SU-DHL-6 (cell line): ENCODE results near the gene CEP63.

Source experiments
- CTCF ChIP-seq: fragments of 200-600 bp; sonication (generic); IDR thresholded peaks from one replicate; pipeline ENCODE4 v1.5.1; 2017; ENCODE audit warnings: antibody characterized with exemption, mild to moderate bottlenecking, low read length, moderate library complexity; ENCODE audit not compliant: insufficient read depth, poor library complexity, severe bottlenecking
- EZH2phosphoT487 ChIP-seq: fragments of 200-600 bp; sonication (generic), shearing (Covaris generic); conservative IDR thresholded peaks from 2 replicates; pipeline ENCODE4 v1.6.1; 2018; ENCODE audit warnings: mild to moderate bottlenecking, antibody characterized with exemption, low read length, moderate library complexity, mixed read lengths

- TF ChIP-seq CTCF (no peak), EZH2phosphoT487 (no peak)
Measured at GRCh38 chr3:134477002-134477401, 8.9 kb upstream of the CEP63 start.
